Measurements from ENCODE around the gene RXRA.

DNA sequence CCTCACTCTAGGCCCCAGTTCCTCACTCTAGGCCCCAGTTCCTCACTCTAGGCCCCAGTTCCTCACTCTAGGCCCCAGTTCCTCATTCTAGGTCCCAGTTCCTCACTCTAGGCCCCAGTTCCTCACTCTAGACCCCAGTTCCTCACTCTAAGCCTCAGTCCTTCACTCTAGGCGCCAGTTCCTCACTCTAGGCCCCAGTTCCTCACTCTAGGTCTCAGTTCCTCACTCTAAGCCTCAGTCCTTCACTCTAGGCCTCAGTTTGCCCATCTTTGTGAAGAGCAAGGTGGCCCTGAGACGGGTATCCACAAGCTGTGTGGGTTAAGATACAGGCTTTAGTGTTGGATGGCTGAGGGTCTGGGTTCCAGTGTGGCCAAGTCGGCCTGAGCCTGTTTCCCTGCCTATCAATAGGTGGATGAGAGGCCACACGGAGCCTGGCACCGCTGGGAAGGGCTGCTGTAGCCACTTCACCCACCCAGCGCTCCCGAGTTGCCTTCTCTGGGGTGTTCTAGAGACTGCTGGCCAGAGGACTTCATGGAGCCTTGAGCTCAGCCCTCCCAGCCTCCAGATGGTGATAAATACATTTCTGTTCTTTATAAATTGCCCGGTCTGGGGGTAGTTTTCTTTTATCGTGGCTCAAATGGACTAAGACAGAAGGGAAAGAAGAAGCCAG is 150.2 kb downstream of the RXRA start:
- TF ChIP-seq, protein P1, sequence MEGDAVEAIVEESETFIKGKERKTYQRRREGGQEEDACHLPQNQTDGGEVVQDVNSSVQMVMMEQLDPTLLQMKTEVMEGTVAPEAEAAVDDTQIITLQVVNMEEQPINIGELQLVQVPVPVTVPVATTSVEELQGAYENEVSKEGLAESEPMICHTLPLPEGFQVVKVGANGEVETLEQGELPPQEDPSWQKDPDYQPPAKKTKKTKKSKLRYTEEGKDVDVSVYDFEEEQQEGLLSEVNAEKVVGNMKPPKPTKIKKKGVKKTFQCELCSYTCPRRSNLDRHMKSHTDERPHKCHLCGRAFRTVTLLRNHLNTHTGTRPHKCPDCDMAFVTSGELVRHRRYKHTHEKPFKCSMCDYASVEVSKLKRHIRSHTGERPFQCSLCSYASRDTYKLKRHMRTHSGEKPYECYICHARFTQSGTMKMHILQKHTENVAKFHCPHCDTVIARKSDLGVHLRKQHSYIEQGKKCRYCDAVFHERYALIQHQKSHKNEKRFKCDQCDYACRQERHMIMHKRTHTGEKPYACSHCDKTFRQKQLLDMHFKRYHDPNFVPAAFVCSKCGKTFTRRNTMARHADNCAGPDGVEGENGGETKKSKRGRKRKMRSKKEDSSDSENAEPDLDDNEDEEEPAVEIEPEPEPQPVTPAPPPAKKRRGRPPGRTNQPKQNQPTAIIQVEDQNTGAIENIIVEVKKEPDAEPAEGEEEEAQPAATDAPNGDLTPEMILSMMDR (IDR thresholded peaks at IDR 0.05) = no peak
- no peak for TF ChIP-seq POLR2A (IDR thresholded peaks at IDR 0.05)
